Ramos (cell line): Measurements from ENCODE around the gene PAWR.
"Not testable (repeated sequence)": the region's sequence is repeated elsewhere in the genome, so short reads cannot be mapped to it uniquely, and the experiment has no call there.

Source experiments
- in situ Hi-C: fragments of 300-500 bp; cut with MboI; formaldehyde crosslinking; loops from one replicate; pipeline ENCODE4 v1.14.3; 2022; ENCODE audit warnings: low sequenced_read_pairs; ENCODE audit not compliant: unreplicated experiment

The PAWR gene

DNA sequence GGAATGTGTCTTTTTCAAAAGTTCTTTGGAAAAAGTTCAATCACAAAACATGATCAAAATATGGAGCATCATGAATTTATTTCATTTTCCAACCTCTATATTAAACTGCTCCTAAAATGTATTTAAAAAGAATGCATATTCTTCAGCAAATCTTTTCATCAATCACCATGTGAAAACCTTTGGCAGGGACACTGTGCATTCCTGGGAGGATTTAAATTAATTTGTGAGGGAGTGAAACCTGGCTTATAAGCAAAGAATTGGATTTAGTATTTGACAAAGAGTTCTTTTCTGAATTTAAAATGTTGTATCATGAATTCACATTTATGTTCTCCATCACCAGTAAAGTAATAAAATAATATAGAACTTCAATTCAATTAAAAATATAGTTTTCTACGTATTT, 38.2 kb downstream of the PAWR start:
- in situ Hi-C loops = no loop called here

DNA sequence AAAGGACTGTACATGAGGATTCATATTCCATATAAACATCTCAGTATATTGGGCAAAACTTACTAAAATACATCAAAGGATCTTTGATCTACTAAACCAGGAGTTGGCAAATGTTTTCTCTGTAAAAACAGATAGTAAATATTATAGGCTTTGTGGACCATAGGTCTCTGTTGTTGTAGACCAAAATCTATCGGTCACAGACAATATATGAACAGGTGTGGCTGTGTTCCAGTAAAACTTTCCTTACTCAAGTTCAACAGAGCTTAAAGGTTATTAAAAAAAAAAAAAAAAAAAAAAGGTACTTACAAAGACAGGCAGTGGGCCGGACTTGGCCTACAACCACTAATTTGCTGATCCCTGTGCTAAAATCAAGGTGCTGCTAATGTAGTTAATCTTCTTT, 40.3 kb downstream of the PAWR start:
- in situ Hi-C loops = no loop called here

DNA sequence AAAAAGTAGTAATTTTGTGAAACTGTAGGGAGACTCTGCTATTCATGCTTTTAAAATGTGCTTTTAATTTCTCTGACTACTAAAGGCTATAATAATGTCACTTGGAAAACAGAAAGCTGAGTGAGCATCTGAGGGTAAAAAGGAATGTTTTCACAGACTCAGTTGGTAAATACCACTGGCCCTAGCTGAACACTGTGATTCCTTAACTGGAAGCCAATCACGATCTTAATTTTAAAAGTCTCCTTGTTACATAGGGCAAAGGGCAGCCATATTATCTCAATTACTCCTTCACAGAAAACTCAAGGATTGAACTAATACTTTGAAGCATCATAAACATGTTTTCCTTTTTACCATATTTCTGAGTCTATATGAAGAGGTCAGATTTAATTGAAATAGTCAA, 41.9 kb downstream of the PAWR start:
- in situ Hi-C loops = no loop called here

DNA sequence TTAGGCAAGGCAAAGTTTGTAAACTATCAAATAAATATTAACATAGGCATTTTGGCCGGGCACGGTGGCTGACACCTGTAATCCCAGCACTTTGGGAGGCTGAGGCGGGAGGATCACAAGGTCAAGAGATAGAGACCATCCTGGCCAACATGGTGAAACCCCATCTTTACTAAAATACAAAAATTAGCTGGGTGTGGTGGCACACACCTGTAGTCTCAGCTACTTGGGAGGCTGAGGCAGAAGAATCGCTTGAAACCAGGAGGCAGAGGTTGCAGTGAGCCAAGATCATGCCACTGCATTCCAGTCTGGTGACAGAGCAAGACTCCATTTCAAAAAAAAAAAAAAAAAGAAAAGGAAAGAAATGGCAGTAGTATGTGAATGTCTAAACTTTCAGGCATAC, 43.9 kb downstream of the PAWR start:
- in situ Hi-C loops = not testable (repeated sequence)

DNA sequence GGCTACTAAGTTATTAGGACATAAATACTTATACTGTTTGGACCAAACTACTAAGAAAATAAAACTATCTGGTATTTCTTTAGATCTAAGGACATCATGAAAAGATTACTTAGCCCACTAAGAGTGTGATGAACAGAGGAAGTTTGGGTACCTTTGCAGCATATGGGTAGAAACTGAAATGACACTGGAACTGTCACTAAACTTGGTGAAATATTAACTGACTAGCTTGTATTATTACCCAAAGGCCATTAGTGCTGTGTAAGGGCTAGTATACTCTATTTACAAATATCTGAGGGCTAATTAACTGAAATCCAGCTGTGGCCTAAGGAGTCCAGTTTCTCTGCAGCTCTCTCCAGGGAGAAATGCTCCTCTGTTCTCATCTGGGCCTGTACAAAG, 45.5 kb downstream of the PAWR start:
- in situ Hi-C loops = no loop called here

DNA sequence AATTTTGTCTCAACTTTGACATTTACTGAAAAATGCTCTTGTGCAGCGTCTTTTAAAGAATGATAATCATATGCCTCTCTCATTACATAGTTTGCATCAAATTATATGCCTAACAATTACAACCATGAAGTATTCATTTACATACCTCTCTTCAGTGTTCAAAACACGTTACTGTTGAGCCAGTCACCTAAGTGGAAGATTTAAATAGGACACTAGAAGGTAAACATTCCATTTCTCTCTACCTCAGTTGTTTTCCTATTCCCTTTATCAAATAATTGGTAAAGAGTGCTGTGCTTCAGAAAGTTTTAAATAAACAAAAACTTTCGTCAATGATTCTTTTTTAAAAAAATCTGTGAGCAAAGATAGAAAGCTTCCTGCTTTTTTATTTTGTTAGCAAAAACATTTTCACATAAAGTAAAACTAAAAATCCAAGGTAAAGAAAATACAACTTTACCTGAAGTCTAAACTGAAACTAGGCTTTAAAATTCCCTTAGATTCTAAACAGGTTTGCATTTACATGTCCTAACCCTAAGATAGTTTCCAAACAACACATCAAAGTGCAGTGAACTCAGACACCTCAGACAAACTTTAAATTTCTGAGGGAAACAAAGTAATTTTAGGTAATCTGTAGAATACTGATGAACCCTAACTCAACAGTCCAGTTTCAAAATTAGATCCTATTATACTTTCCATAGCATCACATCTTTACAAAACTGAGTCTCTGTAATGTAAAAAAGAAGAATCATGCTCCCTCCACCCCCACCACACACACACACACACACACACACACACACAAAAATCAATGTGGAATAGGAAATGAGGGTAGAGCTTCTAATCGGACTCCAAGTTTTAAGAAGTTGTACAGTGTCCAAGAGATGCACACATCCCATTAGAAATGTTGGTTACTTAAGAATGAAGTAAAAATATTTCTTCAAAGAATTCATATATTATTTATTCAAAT, 46.2 kb downstream of the PAWR start:
- in situ Hi-C loops = no loop called here

DNA sequence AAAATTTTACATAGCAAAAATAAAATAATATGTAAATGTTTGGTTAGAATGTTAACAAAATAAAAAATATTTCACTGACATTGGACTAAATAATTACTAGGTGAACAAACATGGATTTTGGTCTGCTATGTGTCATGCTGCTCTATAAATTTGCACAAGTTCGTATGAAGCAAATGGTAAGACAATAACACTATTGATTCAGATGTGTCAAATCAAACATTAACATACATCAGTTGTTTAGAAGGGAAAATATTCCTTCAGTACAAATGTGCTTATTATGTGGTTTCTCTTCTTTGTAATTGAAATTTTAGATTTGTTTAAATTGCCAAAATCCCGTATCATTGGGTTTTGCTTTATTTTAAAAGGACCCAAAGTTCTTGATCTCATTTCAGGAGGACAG, 46.9 kb downstream of the PAWR start:
- in situ Hi-C loops = no loop called here

DNA sequence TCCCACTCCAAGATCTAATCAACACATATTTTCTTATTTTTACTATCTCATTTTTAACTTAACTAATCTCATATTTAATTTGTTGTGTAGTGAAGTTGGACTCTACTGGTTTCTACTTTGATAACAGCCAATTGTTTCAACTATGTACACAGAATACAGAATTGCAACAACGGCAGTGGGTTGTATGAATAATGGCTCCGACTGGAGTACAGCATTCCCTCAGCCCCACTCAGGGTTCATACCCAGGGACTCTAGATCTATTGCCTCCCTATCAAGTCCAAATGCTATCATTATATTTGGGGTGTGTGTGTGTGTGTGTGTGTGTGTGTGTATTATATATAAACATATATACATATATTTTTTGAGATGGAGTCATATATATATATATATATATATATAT, 52.3 kb downstream of the PAWR start:
- in situ Hi-C loops = no loop called here

DNA sequence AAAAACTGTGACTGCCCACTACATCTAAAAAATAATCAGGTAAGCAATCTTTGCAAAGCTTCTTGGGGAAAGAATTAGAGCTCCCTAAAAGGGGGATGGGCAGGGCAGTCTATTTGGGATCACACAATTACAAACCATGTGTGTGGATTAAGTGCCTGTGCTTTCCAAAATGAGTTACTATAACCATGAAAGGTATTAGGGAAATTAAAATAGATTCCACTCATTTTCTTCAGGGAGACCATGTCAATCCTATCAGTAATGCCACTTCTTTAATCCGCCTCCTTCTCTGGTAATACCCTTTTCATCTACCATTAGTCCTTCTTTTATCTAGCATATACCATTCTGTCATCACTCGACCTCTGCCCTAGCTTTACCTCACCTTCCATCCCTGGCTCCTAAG, 53.7 kb downstream of the PAWR start:
- in situ Hi-C loops = no loop called here

DNA sequence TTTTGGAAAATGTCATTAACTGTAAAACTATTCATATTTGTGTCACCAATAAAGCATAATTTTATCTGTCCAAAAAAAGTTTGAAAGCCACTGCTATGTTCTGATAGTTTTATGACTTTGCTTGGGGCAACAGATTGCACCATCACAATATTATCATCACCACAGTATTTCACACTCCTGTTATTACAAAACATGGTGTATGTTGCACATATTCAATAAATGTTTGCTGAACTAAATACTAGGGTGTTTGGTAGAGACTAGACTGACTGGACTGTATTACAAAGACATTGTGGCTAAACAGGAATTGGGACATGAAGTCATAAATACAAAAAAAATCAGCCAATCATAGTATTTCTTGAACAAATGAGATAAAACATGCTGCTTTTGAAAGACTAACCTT, 55.1 kb downstream of the PAWR start:
- in situ Hi-C loops = no loop called here

DNA sequence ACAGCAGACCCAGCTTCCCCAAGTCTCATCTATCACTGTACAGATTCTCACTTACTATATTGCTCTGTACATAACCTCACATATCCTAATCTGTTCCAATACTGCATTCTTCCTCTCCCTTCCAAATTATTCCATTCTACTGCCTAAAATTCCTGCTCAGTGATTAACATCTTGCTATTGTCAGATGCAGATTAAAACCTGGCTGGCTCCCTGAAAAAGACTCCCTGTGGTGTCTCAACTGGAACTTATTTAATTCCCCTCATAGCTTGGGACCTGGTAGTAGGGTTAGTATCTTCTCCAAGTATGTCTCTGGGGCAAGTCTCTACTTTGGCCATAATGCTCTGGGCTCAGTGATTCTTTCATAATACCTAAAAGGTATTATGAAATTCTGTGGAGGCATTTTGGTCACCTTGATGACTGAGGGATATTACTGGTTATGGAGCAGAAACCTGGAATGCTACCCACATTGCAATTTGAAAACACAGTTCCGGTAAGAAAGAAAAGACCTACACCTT, 55.8 kb downstream of the PAWR start:
- in situ Hi-C loops = no loop called here

DNA sequence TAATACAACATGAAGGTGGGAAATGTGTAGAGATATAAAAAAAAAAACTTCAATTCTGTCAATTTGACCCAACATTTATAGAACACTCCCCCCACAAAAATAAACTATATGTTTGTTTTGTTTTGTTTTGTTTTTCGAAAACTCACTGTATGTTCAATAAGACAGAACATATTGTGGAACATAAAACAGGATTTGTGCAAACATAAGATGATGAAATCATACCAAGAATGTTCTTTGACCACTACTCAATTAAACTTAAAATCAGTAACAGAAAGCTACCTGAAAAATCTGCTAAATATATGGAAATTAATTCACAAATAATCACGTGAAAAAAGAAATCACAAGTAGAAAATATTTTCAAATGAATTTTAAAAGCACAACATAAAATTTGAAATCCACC, 61.2 kb downstream of the PAWR start:
- in situ Hi-C loops = no loop called here

DNA sequence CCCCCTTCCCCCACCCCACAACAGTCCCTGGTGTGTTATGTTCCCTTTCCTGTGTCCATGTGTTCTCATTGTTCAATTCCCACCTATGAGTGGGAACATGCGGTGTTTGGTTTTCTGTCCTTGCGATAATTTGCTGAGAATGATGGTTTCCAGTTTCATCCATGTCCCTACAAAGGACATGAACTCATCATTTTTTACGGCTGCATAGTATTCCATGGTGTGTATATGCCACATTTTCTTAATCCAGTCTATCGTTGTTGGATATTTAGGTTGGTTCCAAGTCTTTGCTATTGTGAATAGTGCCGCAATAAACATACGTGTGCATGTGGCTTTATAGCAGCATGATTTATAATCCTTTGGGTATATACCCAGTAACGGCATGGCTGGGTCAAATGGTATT, 64.0 kb downstream of the PAWR start:
- in situ Hi-C loops = not testable (repeated sequence)

DNA sequence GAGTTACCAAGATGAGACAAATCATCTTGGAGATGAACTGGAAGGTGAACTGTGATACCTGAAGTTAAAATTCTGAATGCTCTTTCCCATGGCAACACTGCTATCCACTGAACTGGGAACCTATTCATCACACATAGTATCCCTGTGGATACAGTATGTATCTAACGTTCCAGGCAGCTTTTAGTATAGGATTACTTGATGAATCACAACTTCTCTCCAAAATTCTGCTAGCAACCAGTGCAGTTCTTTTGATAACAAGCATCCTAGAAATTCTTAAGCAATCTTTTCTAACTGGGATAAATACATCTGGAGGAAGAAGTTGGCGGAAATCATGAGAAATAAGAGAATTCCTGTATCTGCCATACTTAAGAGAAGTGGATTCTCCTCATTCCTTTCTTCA, 66.4 kb downstream of the PAWR start:
- in situ Hi-C loops = no loop called here

DNA sequence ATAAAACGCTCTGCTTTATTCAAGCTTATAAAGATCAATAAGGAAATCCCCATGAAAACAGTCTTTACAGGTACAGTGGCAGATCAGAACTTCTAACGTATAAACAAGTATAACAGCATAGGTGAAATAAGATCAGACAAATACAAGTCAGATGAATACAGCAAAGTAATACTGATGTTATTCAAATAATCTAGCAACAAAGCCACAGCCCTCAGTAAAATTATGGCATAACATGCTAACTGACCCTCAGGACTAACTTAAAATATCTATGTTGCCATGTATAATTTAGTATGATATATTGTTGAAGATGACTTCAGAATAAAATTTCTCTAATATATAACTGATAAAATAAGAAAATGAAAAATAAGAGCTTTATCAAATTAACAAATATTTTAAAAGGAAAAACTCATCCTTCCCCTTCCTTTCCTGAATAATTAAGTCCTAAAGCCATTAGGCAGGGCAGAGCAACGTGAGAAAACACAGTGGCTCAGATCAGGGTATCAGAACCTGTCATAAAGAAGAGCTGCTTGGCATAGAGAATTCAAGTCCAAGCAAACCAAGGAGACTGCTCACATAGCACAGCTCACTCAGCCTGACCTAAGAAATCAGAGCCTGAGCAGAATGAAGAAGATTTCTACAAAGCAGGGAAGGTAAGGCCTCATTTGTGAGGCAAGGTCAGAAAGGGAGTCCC, 70.7 kb downstream of the PAWR start:
- in situ Hi-C loops = no loop called here

DNA sequence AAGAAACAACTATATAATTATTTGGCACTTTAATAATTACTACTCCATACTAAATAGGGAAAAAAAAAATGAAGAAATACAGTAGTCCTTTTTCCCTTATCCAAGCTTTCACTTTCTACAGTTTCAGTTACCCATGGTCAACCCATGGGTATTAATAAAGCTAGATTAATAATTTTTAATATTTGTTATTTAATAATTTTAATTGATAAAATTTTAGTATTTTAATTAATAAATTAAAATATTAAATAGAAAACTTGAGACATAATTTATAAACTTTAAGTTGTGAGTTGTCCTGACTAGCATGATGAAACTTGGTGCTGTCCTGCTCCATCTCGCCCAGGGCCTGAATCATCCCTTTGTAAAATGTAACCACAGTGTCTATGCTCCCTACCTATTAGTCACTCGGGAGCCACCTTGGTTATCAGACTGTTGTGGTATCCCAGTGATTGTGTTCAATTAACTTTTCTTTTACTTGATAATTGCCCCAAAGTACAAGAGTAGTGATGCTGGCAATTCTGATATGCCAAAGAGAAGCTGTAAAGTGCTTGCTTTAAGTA, 71.8 kb downstream of the PAWR start:
- in situ Hi-C loops = no loop called here

DNA sequence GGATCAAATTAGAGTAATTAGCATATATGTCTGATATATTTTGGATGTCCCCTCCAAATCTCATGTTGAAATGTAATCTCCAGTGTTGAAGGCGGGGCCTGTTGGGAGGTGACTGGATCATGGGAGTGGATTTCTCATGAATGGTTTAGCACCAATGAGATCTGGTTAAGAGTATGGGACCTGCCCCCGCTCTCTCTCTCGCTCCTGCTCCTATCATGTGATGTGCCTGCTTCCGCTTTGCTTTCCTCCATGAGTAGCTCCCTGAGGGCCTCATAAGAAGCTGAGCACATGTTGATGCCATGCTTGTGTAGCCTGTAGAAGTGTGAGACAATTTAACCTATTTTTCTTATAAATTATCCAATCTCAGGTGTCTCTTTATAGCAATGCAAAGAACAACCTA, 73.1 kb downstream of the PAWR start:
- in situ Hi-C loops = no loop called here

DNA sequence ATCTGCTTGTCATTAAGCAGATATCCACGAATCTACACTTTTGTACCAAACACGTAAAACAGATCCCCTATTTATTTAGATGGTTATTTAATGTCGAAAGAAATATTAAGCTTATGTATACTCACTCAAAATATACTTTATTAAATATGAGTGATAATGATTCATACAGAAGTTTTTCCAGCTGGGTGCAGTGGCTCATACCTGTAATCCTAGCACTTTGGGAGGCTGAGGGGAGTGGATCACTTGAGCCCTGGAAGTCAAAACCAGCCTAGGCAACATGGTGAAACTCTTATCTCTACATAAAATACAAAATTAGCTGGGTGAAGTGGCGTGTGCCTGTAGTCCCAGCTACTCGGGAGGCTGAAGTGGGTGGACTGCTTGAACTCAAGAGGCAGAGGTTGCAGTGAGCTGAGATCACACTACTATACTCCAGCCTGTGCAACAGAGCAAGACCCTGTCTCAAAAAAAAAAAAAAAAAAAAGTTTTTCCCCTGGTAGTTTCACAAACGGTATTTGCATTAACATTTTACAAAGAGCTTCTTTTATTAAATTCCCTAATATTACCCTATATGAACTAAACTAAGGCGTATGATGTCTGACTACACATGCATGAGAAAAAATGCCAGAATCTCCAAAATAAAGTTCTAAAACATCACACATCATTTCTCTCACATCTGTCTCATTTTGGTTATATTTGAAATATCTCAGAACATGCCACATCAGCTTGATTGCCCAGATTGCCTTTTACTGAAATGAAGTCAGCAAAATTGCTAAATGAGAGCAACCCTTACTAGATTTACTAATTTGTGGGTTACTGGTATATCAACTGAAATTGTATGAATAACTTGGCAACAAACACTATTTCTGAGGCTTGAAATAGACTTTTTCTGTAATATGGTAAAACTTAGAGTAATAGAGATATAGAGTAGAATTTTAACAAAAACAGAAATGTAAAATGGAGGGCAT, 74.9 kb downstream of the PAWR start:
- in situ Hi-C loops = no loop called here

DNA sequence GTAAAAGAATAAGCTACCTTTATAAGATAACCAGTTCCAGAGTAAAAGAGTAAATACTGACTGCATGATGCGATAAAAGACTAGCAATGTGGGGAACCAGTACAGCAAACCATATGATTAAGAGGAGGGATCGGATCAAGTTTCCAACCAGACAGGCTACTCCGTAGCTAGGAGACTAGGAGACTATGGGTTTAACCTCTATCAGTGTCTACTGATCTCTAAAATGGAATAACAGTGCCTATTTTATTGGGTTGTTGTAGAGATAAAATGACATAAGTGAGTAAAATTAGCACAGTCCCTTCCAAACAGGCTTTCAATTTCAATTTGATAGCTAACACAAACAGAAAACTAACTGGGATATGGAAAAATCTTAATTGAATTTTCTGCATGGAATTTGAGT, 76.0 kb downstream of the PAWR start:
- in situ Hi-C loops = no loop called here

DNA sequence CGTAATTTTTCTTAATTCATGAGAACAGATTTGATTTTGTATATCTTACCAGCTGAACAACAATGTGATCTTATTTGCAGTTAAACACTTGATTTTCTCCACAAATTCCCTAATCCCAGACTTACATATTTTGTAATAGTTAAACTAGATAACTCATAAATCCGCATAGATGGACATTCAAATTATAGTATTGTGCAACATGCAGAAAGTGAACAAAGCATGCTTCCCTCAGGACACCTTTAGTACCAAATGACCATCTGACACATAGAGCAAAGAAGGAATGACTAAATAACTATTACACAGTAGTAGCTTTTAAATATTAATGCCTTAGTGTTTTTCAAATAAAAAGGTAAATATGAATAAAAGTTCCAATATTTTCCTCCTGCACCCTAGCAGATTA, 88.9 kb downstream of the PAWR start:
- in situ Hi-C loops = no loop called here
